A673 (cell line): Measurements from ENCODE around the gene CLEC4D.

Experiments used
- CTCF ChIP-seq: fragments of 300-800, 200-600 bp; sonication (generic); conservative IDR thresholded peaks from 2 replicates; pipeline ENCODE4 v1.5.1; 2017; ENCODE audit warnings: low read depth, mild to moderate bottlenecking, antibody characterized with exemption, low read length, moderate library complexity, mixed read lengths
- EZH2 ChIP-seq: fragments of 200-600 bp; sonication (generic); IDR thresholded peaks from 2 replicates; pipeline ENCODE4 v1.6.1; 2017; ENCODE audit warnings: borderline replicate concordance, low read depth, mild to moderate bottlenecking, mixed read lengths, antibody characterized with exemption, low read length; ENCODE audit not compliant: poor library complexity, severe bottlenecking

- TF ChIP-seq CTCF (no peak), EZH2 (no peak)
These were observed 13.7 kb upstream of the CLEC4D start for GRCh38 chr12:8499616-8500015.
